Measurements from ENCODE around the gene PPP1R2.

DNA sequence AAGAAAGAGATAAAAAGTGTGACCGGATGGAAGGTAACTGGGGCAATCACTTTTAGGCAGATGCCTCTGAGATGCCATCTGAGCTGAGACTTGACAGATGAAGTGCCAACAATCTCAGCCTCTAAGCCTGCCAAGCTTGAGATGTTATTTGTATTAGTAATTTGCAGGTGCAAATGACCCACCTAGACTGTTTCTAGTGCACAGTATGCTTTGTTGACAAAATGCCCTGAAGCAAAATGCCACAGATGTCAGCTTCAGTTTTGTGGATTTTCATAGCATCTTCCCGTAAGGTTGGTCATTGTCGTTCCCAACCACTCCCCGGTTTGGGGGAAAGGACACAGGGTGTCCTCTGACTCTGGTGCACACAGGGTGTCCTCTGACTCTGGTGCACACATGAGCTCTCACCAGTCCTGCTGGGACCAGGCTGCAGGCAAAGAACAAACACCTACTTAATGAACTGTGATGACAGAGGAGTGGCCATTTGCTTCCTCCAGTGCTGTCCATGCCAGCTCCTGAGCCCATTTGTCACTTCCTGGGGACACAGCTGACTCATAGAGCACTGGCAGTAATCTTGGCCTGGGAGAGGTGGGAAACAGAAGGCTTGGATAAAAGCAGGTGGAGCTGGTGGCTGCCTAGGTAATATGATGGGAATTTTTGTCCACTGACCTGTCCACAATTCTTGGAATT, 16.7 kb upstream of the PPP1R2 start:
- TF ChIP-seq, protein P1, sequence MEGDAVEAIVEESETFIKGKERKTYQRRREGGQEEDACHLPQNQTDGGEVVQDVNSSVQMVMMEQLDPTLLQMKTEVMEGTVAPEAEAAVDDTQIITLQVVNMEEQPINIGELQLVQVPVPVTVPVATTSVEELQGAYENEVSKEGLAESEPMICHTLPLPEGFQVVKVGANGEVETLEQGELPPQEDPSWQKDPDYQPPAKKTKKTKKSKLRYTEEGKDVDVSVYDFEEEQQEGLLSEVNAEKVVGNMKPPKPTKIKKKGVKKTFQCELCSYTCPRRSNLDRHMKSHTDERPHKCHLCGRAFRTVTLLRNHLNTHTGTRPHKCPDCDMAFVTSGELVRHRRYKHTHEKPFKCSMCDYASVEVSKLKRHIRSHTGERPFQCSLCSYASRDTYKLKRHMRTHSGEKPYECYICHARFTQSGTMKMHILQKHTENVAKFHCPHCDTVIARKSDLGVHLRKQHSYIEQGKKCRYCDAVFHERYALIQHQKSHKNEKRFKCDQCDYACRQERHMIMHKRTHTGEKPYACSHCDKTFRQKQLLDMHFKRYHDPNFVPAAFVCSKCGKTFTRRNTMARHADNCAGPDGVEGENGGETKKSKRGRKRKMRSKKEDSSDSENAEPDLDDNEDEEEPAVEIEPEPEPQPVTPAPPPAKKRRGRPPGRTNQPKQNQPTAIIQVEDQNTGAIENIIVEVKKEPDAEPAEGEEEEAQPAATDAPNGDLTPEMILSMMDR (IDR thresholded peaks at IDR 0.05; ENCODE audit: insufficient read depth, low read length), result no peak
- TF ChIP-seq POLR2AphosphoS5 (IDR thresholded peaks at IDR 0.05; ENCODE audit: low read depth) (no peak), GABPA (IDR thresholded peaks at IDR 0.05; ENCODE audit: low read depth) (no peak), SPI1 (IDR thresholded peaks at IDR 0.05; ENCODE audit: borderline replicate concordance, low read depth) (no peak)
- TF ChIP-seq, protein P2, sequence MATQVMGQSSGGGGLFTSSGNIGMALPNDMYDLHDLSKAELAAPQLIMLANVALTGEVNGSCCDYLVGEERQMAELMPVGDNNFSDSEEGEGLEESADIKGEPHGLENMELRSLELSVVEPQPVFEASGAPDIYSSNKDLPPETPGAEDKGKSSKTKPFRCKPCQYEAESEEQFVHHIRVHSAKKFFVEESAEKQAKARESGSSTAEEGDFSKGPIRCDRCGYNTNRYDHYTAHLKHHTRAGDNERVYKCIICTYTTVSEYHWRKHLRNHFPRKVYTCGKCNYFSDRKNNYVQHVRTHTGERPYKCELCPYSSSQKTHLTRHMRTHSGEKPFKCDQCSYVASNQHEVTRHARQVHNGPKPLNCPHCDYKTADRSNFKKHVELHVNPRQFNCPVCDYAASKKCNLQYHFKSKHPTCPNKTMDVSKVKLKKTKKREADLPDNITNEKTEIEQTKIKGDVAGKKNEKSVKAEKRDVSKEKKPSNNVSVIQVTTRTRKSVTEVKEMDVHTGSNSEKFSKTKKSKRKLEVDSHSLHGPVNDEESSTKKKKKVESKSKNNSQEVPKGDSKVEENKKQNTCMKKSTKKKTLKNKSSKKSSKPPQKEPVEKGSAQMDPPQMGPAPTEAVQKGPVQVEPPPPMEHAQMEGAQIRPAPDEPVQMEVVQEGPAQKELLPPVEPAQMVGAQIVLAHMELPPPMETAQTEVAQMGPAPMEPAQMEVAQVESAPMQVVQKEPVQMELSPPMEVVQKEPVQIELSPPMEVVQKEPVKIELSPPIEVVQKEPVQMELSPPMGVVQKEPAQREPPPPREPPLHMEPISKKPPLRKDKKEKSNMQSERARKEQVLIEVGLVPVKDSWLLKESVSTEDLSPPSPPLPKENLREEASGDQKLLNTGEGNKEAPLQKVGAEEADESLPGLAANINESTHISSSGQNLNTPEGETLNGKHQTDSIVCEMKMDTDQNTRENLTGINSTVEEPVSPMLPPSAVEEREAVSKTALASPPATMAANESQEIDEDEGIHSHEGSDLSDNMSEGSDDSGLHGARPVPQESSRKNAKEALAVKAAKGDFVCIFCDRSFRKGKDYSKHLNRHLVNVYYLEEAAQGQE (IDR thresholded peaks at IDR 0.05; ENCODE audit: insufficient replicate concordance, low read depth), result no peak

All from HL-60 (cell line).